HEK293 (cell line): ENCODE results near the gene NOP10.

Source experiments
- HOXC10 ChIP-seq: sonication (generic); formaldehyde crosslinking; IDR thresholded peaks from 2 replicates; pipeline ENCODE4 v1.8.1; 2023; ENCODE audit warnings: mild to moderate bottlenecking, missing genetic modification reagents
- INSM2 ChIP-seq: fragments of 450-650 bp; formaldehyde crosslinking; IDR thresholded peaks from 2 replicates; pipeline ENCODE4 v1.5.1; 2016; ENCODE audit warnings: missing biosample characterization, missing genetic modification characterization
- SCRT2 ChIP-seq: fragments of 450-650 bp; formaldehyde crosslinking; IDR thresholded peaks from 2 replicates; pipeline ENCODE4 v1.5.1; 2016; ENCODE audit warnings: missing biosample characterization, missing genetic modification characterization
- SP2 ChIP-seq: fragments of 450-650 bp; formaldehyde crosslinking; IDR thresholded peaks from 2 replicates; pipeline ENCODE4 v1.5.1; 2016; ENCODE audit warnings: missing biosample characterization, missing genetic modification characterization
- SP7 ChIP-seq: fragments of 450-650 bp; formaldehyde crosslinking; IDR thresholded peaks from 2 replicates; pipeline ENCODE4 v1.5.1; 2016; ENCODE audit warnings: missing biosample characterization, missing genetic modification characterization
- ZBTB20 ChIP-seq: fragments of 450-650 bp; formaldehyde crosslinking; IDR thresholded peaks from 2 replicates; pipeline ENCODE4 v1.5.1; 2016; ENCODE audit warnings: missing biosample characterization, missing genetic modification characterization
- ZBTB21 ChIP-seq: fragments of 450-650 bp; formaldehyde crosslinking; IDR thresholded peaks from 2 replicates; pipeline ENCODE4 v1.5.1; 2017; ENCODE audit warnings: missing biosample characterization, missing genetic modification characterization
- ZFP37 ChIP-seq: fragments of 450-650 bp; formaldehyde crosslinking; IDR thresholded peaks from 2 replicates; pipeline ENCODE4 v1.5.1; 2016; ENCODE audit warnings: missing biosample characterization, missing genetic modification characterization
- ZNF140 ChIP-seq: fragments of 450-650 bp; formaldehyde crosslinking; IDR thresholded peaks from 2 replicates; pipeline ENCODE4 v1.5.1; 2016; ENCODE audit warnings: missing biosample characterization, missing genetic modification characterization
- ZNF146 ChIP-seq: fragments of 450-650 bp; formaldehyde crosslinking; IDR thresholded peaks from 2 replicates; pipeline ENCODE4 v1.5.1; 2016; ENCODE audit warnings: missing biosample characterization, missing genetic modification characterization
- ZNF24 ChIP-seq: fragments of 450-650 bp; formaldehyde crosslinking; IDR thresholded peaks from 2 replicates; pipeline ENCODE4 v1.5.1; 2016; ENCODE audit warnings: missing biosample characterization, missing genetic modification characterization
- ZNF324 ChIP-seq: fragments of 450-650 bp; formaldehyde crosslinking; IDR thresholded peaks from 2 replicates; pipeline ENCODE4 v1.5.1; 2016; ENCODE audit warnings: missing biosample characterization, missing genetic modification characterization
- ZNF335 ChIP-seq: fragments of 450-650 bp; formaldehyde crosslinking; conservative IDR thresholded peaks from 2 replicates; pipeline ENCODE4 v1.5.1; 2016; ENCODE audit warnings: missing biosample characterization, missing genetic modification characterization
- ZNF423 ChIP-seq: fragments of 450-650 bp; formaldehyde crosslinking; IDR thresholded peaks from 2 replicates; pipeline ENCODE4 v1.5.1; 2016; ENCODE audit warnings: missing biosample characterization, missing genetic modification characterization
- ZNF433 ChIP-seq: fragments of 450-650 bp; formaldehyde crosslinking; IDR thresholded peaks from 2 replicates; pipeline ENCODE4 v1.5.1; 2016; ENCODE audit warnings: missing biosample characterization, missing genetic modification characterization, low read depth
- ZNF501 ChIP-seq: fragments of 450-650 bp; formaldehyde crosslinking; IDR thresholded peaks from 2 replicates; pipeline ENCODE4 v1.5.1; 2016; ENCODE audit warnings: missing biosample characterization, missing genetic modification characterization
- ZNF544 ChIP-seq: fragments of 450-650 bp; formaldehyde crosslinking; IDR thresholded peaks from 2 replicates; pipeline ENCODE4 v1.5.0; 2017; ENCODE audit warnings: missing biosample characterization, missing genetic modification characterization
- ZNF555 ChIP-seq: fragments of 450-650 bp; formaldehyde crosslinking; conservative IDR thresholded peaks from 2 replicates; pipeline ENCODE4 v1.5.1; 2017; ENCODE audit warnings: missing biosample characterization, mild to moderate bottlenecking, missing genetic modification characterization, inconsistent platforms
- ZNF639 ChIP-seq: fragments of 450-650 bp; formaldehyde crosslinking; IDR thresholded peaks from 2 replicates; pipeline ENCODE4 v1.5.1; 2016; ENCODE audit warnings: missing biosample characterization, missing genetic modification characterization
- ZNF654 ChIP-seq: fragments of 450-650 bp; formaldehyde crosslinking; IDR thresholded peaks from 2 replicates; pipeline ENCODE4 v1.5.1; 2016; ENCODE audit warnings: low read depth, missing biosample characterization, missing genetic modification characterization
- ZNF664 ChIP-seq: fragments of 450-650 bp; formaldehyde crosslinking; IDR thresholded peaks from 2 replicates; pipeline ENCODE4 v1.5.1; 2016; ENCODE audit warnings: missing biosample characterization, missing genetic modification characterization
- TF ChIP-seq, protein P1 (sequence below): fragments of 450-650 bp; formaldehyde crosslinking; IDR thresholded peaks from 2 replicates; pipeline ENCODE4 v1.5.1; 2016; ENCODE audit warnings: missing biosample characterization, missing genetic modification characterization, borderline replicate concordance
- TF ChIP-seq, protein P2 (sequence below): fragments of 450-650 bp; formaldehyde crosslinking; optimal IDR thresholded peaks from 2 replicates; pipeline ENCODE3; 2016; ENCODE audit warnings: missing biosample characterization, mild to moderate bottlenecking, missing genetic modification characterization
- TF ChIP-seq, protein P3 (sequence below): fragments of 450-650 bp; formaldehyde crosslinking; IDR thresholded peaks from 2 replicates; pipeline ENCODE4 v1.5.1; 2016; ENCODE audit warnings: missing biosample characterization, missing genetic modification characterization
- TF ChIP-seq, protein P4 (sequence below): fragments of 450-650 bp; formaldehyde crosslinking; IDR thresholded peaks from 2 replicates; pipeline ENCODE4 v1.5.1; 2016; ENCODE audit warnings: missing biosample characterization, missing genetic modification characterization
- TF ChIP-seq, protein P5 (sequence below): fragments of 450-650 bp; formaldehyde crosslinking; IDR thresholded peaks from 2 replicates; pipeline ENCODE4 v1.5.1; 2016; ENCODE audit warnings: missing biosample characterization, missing genetic modification characterization

NOP10 gene

GRCh38 chr15:34342737-34343575, at the start of gene NOP10, which contains the start of gene NUTM1 (continued):
- TF ChIP-seq INSM2 (tag by site-specific recombination), result peak; percentile 13; the same call in 1 of the 2 replicates
- peak; percentile 66 for TF ChIP-seq SP2
- TF ChIP-seq ZNF664 (tag by site-specific recombination), result peak; percentile 94
- TF ChIP-seq SP7 (tag by site-specific recombination), result peak; percentile 67
- TF ChIP-seq ZNF555, result no peak
- TF ChIP-seq ZNF140 (tag by site-specific recombination), result no peak
- TF ChIP-seq ZBTB21 (tag by site-specific recombination), result peak; percentile 84
- TF ChIP-seq ZNF423 (tag by site-specific recombination), result no peak
- peak; percentile 55; the same call in 1 of the 2 replicates for TF ChIP-seq ZNF24 (tag by site-specific recombination)
- TF ChIP-seq, protein P1, sequence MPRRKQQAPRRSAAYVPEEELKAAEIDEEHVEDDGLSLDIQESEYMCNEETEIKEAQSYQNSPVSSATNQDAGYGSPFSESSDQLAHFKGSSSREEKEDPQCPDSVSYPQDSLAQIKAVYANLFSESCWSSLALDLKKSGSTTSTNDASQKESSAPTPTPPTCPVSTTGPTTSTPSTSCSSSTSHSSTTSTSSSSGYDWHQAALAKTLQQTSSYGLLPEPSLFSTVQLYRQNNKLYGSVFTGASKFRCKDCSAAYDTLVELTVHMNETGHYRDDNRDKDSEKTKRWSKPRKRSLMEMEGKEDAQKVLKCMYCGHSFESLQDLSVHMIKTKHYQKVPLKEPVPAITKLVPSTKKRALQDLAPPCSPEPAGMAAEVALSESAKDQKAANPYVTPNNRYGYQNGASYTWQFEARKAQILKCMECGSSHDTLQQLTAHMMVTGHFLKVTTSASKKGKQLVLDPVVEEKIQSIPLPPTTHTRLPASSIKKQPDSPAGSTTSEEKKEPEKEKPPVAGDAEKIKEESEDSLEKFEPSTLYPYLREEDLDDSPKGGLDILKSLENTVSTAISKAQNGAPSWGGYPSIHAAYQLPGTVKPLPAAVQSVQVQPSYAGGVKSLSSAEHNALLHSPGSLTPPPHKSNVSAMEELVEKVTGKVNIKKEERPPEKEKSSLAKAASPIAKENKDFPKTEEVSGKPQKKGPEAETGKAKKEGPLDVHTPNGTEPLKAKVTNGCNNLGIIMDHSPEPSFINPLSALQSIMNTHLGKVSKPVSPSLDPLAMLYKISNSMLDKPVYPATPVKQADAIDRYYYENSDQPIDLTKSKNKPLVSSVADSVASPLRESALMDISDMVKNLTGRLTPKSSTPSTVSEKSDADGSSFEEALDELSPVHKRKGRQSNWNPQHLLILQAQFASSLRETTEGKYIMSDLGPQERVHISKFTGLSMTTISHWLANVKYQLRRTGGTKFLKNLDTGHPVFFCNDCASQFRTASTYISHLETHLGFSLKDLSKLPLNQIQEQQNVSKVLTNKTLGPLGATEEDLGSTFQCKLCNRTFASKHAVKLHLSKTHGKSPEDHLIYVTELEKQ (tag by site-specific recombination), result peak; percentile 19; the same call in 1 of the 2 replicates
- peak; percentile 60 for TF ChIP-seq ZNF654 (tag by site-specific recombination)
- TF ChIP-seq ZNF433, result no peak
- no peak; the same call in 1 of the 2 replicates for TF ChIP-seq ZBTB20 (tag by site-specific recombination)
- TF ChIP-seq, protein P2, sequence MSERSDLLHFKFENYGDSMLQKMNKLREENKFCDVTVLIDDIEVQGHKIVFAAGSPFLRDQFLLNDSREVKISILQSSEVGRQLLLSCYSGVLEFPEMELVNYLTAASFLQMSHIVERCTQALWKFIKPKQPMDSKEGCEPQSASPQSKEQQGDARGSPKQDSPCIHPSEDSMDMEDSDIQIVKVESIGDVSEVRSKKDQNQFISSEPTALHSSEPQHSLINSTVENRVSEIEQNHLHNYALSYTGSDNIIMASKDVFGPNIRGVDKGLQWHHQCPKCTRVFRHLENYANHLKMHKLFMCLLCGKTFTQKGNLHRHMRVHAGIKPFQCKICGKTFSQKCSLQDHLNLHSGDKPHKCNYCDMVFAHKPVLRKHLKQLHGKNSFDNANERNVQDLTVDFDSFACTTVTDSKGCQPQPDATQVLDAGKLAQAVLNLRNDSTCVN (tag by site-specific recombination), result peak; percentile 32
- TF ChIP-seq ZNF501 (tag by site-specific recombination), result 0 out of 2 replicates have a peak, but pooled peaks have one; percentile 40
- TF ChIP-seq, protein P3, sequence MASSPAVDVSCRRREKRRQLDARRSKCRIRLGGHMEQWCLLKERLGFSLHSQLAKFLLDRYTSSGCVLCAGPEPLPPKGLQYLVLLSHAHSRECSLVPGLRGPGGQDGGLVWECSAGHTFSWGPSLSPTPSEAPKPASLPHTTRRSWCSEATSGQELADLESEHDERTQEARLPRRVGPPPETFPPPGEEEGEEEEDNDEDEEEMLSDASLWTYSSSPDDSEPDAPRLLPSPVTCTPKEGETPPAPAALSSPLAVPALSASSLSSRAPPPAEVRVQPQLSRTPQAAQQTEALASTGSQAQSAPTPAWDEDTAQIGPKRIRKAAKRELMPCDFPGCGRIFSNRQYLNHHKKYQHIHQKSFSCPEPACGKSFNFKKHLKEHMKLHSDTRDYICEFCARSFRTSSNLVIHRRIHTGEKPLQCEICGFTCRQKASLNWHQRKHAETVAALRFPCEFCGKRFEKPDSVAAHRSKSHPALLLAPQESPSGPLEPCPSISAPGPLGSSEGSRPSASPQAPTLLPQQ, result peak; percentile 54; the same call in 1 of the 2 replicates
- TF ChIP-seq, protein P4, sequence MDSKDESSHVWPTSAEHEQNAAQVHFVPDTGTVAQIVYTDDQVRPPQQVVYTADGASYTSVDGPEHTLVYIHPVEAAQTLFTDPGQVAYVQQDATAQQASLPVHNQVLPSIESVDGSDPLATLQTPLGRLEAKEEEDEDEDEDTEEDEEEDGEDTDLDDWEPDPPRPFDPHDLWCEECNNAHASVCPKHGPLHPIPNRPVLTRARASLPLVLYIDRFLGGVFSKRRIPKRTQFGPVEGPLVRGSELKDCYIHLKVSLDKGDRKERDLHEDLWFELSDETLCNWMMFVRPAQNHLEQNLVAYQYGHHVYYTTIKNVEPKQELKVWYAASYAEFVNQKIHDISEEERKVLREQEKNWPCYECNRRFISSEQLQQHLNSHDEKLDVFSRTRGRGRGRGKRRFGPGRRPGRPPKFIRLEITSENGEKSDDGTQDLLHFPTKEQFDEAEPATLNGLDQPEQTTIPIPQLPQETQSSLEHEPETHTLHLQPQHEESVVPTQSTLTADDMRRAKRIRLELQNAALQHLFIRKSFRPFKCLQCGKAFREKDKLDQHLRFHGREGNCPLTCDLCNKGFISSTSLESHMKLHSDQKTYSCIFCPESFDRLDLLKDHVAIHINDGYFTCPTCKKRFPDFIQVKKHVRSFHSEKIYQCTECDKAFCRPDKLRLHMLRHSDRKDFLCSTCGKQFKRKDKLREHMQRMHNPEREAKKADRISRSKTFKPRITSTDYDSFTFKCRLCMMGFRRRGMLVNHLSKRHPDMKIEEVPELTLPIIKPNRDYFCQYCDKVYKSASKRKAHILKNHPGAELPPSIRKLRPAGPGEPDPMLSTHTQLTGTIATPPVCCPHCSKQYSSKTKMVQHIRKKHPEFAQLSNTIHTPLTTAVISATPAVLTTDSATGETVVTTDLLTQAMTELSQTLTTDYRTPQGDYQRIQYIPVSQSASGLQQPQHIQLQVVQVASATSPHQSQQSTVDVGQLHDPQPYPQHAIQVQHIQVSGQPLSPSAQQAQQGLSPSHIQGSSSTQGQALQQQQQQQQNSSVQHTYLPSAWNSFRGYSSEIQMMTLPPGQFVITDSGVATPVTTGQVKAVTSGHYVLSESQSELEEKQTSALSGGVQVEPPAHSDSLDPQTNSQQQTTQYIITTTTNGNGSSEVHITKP (tag by site-specific recombination), result peak; percentile 95
- TF ChIP-seq SCRT2 (tag by site-specific recombination), result no peak
- no peak for TF ChIP-seq ZNF146
- peak; percentile 56; the same call in 1 of the 2 replicates for TF ChIP-seq ZNF639 (tag by site-specific recombination)
- 0 out of 2 replicates have a peak, but pooled peaks have one; percentile 40 for TF ChIP-seq ZFP37 (tag by site-specific recombination)
- peak; percentile 84 for TF ChIP-seq ZNF335 (tag by site-specific recombination)
- no peak for TF ChIP-seq ZNF544
- TF ChIP-seq HOXC10, result no peak
- TF ChIP-seq, protein P5, sequence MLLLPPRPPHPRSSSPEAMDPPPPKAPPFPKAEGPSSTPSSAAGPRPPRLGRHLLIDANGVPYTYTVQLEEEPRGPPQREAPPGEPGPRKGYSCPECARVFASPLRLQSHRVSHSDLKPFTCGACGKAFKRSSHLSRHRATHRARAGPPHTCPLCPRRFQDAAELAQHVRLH (tag by site-specific recombination), result peak; percentile 86
- TF ChIP-seq ZNF324 (tag by site-specific recombination), result no peak; the same call in 1 of the 2 replicates
